HG03571 (cell line): ENCODE measurements around the gene CATSPER3.

Experiments
- ATAC-seq: cut with Tn5 transposase; IDR thresholded peaks from one replicate; pipeline ENCODE4 v1.9.1; 2021; ENCODE audit not compliant: unreplicated experiment

The CATSPER3 gene

DNA sequence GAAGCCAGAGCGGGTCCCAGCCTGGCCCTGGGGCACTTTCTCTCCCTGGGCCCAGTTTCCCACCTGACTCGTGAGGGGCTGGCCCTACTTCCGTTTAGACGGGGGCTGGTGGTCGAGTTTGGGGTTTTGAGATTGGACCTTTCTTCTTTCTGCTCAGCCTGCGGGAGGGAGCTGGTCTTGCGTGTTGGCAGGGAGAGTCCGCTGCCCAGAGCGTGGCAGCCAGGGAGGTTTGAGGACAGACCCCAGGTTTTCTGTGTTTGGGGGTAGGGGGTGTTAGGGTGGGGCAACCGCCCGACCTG, 72.3 kb downstream of the CATSPER3 start:
- ATAC-seq = no peak

DNA sequence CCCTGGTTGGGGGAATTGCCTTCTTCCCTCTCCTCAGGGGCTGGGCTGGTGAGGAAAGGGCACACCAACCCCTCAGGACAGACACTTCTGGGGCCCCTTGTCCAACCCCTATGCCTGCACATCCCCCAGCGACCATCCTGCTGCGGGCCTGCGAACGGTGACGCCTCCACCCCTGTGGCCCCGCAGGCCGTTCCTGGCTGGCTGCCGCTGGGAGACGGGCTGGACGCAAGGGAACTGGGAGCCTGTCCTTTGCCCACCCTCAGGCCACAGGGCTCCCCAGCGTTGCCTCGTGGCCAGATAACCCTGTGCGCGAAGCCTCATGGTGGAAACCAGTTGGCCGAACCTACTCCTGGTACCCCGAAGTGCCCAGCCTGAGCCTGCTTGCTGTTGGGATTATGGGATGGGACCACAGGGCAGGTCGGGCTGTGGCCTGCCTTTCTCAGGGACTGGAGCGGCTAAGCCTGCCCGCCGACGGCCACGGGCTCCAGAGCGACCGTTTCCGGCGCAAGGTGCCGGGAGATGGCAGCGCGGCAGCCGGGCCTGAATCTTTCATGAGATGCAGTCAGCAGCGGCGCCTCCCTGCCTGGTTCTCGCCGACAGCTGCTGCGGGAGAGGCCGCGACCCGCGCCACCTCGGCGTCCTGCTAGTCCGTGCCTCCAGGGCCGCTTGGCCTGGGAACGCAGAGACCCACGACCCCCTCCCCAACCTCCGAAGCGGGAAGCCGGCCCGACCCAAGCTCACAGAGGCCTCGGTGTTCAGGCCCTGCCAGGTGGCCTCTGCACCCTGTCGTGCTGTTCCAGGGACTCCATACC, 72.8 kb downstream of the CATSPER3 start:
- no peak for ATAC-seq

DNA sequence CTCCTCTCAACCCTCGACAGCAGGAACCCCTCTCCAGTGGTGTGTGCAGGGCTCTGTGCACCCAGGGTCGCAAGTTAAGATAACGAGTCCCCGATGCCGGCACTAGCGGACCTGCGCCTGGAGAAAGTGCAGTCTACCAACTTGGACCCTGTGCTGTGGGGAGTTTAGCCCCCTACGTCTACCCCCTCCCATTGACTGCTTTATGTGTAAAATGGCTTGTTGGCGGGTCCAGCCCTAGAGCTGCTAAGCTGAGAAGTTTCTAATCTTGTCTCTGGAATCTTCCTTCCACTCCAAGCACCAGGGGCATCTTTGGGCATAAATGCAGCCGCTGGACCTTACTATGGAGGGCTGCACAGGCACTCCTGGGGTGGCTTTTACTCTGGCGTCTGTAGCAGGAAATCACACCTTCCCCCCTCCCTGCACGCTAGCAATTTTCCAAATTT, 73.5 kb downstream of the CATSPER3 start:
- no peak for ATAC-seq

DNA sequence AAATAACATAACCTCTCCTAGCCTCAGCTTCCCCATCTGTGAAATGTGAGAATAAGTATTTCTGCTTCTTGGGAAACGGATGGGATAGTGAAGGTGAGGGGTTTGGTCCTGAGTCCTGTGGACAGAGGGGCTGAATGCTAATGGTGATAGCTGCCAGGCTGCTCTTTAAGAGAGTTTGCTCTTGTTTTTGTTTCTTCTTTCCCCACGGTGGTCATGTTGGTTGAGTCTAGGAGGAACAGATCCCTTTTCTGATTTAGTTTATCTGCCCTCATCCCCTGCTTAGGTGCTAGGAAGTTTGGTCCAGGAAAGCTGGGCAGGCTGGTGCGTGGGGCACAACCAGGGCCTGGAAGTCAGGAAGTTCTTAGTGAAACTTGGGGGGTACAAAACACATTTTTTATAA, 74.0 kb downstream of the CATSPER3 start:
- no peak for ATAC-seq

DNA sequence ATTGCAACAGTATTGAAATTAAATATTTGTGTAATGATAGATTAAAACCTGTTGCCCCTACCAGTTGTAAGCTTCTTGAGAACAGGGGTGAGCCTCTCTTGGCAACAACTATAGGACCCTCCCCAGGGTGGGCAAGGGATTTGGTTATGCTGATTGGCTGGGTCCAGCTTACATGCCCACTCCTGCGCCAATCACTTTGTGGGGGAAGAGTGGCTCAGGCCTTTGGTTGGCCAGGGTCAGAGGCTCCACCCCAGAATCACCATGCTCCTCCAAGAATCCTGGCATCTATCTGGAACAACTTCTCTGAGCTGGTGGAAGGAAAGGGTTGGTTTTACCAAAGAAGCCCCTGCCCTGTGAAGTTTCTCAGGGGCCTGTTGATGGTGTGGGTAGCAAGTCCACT, 74.9 kb downstream of the CATSPER3 start:
- ATAC-seq = no peak

DNA sequence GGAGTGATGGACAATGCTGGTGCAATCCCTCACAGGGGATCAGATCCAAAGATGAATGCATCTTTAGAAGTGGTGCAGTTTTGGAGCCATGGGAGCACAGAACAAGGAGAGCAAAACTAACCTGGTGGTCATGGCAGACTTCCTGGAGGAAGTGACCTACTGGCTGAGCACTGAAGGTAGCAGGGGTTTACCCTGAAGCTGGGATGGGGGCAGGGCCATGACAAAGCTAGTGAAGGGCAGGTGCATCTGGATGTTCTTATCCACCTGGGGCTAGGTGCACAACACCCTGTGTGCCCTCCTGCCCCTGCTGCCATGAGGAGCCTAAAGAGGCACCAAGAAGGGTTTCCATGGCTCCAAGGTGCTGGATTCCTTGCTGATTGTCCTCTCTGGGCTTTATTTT, 77.8 kb downstream of the CATSPER3 start:
- no peak for ATAC-seq

DNA sequence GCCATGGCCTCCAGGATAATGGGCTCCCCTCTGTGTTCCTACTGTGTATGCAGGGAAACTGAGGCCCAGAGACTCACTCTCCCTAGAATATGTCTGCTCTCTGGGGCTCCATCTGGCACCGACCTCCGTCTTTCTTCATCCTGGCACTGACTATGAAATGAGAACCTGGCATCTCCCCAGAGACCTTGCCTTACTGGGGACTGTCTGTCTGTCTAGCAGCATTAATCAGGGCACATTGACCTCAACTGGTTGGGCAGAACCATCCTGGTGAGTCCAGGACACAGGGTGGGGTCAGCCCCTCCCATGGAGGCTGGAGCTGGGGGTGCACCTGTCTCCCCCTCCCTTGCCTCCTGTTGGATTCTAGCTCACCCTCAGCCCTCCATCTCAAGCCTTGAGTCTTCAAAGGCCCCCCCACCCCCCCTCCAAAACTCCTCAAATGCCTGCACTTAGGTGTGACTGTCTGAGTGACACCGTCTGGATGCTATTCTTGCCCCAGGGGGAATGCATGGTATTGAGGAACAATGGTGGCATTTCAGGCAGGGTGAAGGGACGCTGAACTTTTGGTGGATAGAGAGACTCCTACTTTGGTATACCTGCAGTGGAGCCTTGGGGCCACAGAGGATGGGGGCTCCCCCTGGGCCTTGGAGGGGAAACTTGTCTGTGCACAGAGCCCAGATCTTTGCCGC, 79.1 kb downstream of the CATSPER3 start:
- ATAC-seq = no peak

DNA sequence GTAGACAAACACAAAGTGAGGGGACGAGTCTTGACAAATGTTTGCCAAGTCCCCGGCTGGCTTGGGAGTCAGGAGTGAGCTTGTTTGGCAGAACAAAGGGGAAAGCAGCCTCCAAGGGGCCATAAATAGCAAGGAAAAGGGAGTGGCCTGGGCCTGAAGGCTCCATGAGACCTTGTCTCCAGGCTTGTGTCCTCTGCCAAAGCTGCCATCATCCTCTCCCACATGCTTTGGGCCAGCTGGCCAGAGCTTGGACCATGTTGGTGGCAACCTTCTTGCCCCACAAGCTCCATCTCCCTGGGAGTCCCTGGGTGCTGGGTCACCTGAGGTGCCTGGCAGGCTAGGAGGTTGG, 79.6 kb downstream of the CATSPER3 start:
- no peak for ATAC-seq

DNA sequence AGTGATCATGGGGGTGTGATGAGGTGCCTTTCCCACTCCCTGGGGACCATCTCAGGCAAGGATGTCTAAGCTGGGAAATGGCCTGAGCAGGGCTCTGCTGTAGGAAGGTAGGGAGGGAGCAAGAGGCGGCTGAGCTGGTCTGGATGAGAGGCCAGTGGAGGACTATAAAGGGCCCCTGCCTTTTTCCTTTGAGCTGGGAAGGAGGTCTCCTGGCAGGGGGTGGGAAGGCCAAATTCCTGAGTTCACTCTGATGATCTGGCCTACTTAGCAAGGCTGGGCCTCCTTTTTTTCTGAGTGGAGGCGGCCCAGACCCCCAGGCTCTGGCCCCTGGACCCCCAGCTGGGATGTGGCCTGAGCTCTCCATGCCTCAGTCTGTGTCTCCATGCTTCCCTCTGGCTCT, 80.6 kb downstream of the CATSPER3 start:
- no peak for ATAC-seq

DNA sequence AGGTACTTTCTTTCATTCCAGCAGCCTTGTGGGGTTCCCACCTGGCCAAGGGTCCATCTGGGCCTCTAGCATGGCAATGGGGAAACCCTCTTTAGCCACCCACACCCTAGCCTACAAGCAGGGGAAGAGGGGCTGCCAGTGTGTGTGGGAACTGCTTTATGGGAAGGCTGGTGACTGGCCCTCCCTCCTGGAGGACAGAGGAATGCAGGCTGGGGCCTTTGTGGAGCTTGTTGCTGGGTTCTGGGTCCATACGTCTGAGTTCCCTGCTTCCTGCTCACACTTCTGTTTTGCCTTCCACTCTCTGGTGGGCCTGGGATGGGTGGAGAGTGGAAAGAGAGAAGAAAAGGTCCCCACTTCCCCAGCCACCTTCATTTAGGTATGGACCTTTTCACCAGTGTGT, 81.2 kb downstream of the CATSPER3 start:
- no peak for ATAC-seq

DNA sequence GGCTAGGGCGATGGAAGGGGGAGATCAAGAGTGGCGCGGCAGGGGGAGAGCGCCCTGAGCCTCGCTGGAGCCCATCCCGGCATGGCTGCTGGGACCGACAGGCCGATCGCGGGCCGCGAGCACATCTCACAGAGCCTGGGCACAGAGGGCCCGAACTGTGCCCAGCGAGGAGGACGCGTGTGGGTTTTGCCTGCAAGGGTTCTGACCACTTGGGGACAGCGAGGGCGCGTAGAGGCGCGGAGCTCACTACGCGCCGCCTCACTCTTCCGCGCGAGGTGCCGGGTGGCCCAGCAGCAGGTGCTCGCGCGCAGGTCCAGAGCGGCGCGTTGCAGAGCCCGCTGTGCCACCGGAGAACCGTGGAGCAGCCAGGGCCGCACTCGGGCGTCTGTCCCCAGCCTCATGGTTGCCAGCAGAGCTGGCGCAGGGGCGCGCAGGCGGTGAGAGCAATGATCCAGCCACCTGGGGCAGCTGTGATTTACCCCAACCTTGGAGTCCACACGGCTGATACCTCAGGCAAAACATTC, 82.6 kb downstream of the CATSPER3 start:
- ATAC-seq = no peak

DNA sequence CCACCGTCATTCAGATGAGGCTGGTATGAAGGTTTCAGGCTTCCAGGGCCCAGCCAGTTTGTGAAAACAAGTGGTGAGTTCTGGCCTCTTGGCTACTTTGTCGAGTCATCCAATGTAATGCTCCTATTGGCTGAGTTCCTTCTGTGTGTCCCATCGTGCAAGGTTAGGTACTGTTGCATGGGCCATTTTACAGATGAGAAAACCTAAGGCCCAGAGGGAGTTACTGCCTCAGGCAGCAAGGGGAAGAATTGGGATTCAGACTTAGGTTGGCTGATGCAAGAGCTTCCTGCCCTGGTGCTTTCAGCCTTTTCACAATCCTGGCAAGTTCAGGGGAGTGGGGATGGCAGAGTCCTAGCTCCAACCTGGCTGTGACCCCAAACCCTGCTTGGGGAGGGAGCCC, 83.7 kb downstream of the CATSPER3 start:
- ATAC-seq = no peak

DNA sequence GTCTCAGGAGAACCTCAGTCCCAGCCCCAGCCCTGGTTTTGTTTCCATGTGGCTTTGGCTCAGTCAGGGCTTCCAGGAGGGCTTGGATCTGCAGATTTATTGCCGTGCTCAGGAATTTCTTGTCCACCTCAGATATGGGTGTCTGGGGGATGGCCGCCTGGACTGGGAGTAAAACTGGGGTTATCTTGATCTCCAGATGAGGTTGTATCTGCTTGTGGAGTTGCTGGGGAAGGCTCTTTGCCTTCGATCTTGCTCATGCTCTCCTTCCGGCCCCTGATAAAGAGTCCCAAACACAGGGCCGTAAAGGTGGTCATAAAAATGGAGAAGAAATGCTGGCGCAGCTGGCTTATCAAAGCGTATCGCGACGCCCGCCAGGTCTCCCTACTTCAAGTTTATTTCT, 84.2 kb downstream of the CATSPER3 start:
- no peak for ATAC-seq

DNA sequence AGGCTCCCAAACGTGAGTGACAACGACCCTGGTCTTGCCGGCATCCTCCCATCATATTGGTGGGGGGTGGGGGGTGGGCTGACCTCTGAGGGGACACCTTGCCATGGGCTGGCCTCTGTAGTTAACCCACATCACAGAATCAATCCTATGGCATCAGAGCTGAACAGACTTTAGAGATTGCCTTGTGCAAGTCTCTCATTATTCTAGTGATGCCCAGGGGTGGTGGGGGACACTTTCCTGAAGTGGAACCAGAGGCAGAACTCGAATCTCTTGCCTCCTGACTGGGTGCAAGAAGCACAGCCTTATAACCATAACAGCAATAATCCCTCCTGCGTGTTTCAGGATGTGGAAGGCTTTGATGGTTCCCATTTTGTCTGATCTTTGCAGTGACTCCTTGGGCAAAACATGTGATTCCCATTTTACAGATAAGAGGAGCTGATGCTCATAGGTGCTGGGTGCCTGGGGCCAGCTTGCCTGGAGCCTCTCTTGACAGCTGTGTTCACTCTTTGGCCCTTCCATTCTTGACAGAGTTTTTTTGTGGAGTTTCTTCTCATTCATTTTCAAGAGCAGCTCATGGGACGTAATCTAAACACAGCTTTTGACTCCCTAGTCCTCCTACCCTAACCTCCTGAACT, 84.9 kb downstream of the CATSPER3 start:
- no peak for ATAC-seq

DNA sequence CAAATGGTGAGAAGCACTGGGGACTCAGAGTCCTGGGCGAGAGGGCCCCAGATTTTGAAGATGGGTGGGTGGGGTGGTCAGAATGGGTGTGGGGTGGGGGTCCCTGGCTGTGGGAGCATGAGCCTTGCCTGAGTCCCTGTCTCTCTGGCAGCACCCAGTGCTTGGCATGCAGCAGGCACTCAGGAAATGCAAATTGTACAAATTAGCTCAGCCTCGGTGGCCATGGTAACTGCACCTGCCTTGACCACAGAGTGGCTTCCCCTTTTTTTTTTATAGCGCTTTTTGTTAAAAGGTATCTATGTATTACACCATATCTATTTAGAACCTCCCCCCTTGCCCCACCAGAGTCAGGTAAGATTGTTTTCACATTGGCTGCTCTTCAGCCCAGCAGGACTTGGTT, 85.6 kb downstream of the CATSPER3 start:
- peak; percentile 87 for ATAC-seq

DNA sequence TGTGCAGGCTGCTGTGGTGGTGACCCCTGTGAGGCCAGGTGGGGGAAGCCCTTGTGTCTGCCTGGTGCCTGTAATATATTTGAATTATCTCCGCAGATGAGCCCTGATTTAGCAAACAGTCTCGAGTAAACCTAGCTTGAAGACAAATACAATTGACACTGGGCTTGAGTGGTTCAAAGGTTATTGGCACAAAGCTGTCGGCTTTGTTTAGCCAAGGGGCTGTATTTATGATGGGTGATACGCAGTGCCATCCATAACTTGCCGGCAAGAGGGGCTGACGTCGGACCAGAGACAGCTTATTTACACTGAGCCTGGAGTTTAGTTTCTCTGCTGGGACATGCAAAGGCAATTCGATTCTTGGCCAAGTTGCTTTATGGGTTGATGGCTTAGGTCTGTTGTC, 86.3 kb downstream of the CATSPER3 start:
- ATAC-seq = no peak

DNA sequence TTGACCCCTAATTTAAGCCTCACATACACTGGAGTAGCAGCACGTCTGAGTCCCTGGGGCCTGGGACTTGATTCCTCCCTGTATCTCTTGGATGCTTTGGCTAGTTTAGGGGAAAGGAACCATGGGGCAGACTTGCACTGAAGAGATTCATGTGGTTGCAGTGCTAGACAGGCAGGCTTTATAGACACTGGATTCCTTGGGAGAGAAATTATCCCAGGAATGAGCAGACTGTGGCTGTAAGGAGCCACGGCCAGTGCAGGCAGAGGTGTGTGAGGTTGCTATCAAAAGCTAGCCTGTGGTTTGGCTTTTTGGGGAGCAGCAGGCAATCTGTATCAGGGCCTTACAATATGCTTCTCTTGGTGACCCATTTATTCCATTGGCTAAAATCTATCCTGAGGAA, 86.8 kb downstream of the CATSPER3 start:
- no peak for ATAC-seq

DNA sequence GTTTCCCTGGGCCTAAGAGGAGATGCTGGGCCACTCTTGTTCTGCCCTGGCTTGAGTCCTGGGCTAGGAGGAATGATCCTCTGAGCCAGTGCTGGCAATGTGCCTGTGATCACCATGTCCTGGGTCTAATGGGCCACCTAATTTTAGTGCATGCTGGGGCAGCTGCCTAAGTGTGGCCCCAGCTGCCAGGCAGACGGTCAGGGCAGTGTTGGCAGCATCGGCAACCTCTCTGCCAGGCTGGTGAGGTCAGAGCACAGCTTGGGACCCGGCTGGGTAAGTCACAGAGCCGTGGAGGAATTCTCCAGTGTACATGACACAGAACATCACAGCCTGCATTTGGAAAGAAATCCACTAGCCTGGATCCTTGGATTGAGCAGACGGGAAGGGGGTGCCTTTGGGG, 87.7 kb downstream of the CATSPER3 start:
- no peak for ATAC-seq

DNA sequence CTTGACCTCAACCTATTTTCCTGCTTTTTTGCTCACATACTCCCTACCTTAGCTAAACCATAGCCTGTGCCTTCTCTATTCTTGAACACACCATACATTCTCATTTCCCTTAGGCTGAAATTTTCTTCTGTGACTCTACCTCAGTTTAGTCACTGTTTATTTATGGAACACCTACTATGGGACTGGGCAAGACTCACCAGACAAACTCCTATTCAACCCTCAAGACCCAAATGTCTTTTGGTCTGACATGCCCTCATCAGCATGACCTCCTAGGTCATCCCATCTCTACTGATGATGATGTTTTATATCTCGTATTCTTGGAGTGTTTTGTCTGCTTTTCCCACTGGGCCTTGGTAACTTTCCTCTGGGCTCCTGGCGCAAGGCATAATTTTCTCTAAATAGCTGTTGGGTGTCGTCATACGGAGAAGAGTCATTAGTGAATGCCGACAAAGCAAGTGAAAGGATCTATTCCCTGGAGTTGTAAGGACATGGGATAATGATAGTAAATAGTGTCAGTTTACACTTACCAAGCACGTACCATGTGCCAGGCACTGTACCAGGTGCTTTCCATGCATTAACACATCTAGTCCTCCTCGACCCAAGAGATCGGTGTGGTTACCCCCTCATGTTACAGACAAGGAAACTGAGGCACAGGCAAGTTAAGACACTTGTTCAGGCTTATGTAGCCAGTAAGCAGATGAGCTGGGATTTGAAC, 88.8 kb downstream of the CATSPER3 start:
- ATAC-seq = no peak

DNA sequence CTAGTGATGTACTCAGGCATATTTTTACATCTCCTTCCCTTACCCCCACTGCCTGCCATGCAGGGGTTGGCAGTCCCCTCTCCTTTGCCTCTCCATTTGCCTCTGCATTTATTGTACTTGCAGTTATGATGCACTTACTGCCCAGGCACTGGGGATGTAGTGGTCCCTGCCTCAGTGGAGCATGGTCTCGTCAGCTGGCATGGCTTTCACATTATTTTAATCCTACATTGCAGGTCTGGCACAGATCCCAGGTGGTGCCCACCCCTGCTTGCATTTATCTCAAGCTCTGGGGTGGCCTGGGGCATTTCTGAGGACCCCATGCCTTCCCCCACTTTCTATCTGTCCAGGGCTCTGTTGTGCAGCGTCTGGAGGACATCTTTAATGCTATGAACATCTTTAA, 89.5 kb downstream of the CATSPER3 start:
- ATAC-seq = no peak

DNA sequence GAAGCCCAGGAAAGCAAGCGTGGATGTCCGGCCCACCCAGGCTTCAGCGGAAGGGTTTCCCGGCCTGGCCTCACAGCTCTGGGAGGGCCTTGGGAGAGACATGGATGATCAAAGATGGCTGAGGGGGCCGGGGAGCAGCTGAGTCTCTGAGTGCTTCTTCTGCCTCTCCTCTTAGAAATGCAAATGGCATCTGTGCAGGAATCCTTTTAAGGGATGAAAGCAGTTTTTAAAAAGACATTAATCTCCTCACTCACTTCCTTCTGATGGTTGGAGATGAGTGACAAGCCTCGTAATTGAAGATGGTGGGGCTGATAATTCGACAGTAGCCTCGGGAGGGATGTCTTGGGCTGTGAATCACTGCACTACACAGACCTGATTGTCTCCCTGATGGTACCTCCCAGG, 90.6 kb downstream of the CATSPER3 start:
- ATAC-seq = no peak
